OCI-LY7 (cell line): ENCODE data around the gene CCNK. TPM values are rescaled to one million over a fixed set of nuclear protein-coding genes. Genes with fewer than 3 reads are reported as not detected.

Experiments
- BruUV-seq: library from RNA; stranded (reverse); fragments of 400-500 nt; replicated peaks from 2 replicates; lab custom pipeline; 2021; lab: Mats Ljungman, UMichigan
- CTCF ChIA-PET: fragments of 300-600 bp; sonication (Branson Sonifier 250); formaldehyde crosslinking; loops from one replicate; lab custom pipeline; 2022; ENCODE audit warnings: antibody characterized with exemption; ENCODE audit not compliant: unreplicated experiment; lab: Charles Lee
- POLR2A ChIA-PET: fragments of 300-600 bp; sonication (Branson Sonifier 250); formaldehyde crosslinking; loops from one replicate; lab custom pipeline; 2022; ENCODE audit warnings: antibody characterized with exemption; lab: Charles Lee
- DNase-seq: peaks from one replicate; pipeline ENCODE4 v3.0.0-alpha.2; 2015; ENCODE audit warnings: low spot score
- H2AFZ ChIP-seq: fragments of 200-600 bp; sonication (generic), shearing (Covaris generic); 2 replicates; pipeline ENCODE4 v1.6.1; 2014; ENCODE audit warnings: mild to moderate bottlenecking, antibody characterized with exemption, low read length, moderate library complexity
- H3K27ac ChIP-seq: fragments of 200-600 bp; sonication (generic); 2 replicates; pipeline ENCODE4 v1.5.1; 2014; ENCODE audit warnings: mixed run types, low read depth, mild to moderate bottlenecking, moderate library complexity, low read length, inconsistent platforms; ENCODE audit not compliant: poor library complexity, severe bottlenecking
- H3K36me3 ChIP-seq: fragments of 200-600 bp; sonication (generic); 2 replicates; pipeline ENCODE4 v1.6.1; 2014; ENCODE audit warnings: mild to moderate bottlenecking, antibody characterized with exemption, low read length, moderate library complexity, mixed read lengths; ENCODE audit not compliant: insufficient read depth
- H3K4me1 ChIP-seq: fragments of 200-600 bp; sonication (generic); 2 replicates; pipeline ENCODE4 v1.5.1; 2014; ENCODE audit warnings: mild to moderate bottlenecking, low read length; ENCODE audit not compliant: insufficient read depth, poor library complexity, severe bottlenecking
- H3K4me2 ChIP-seq: fragments of 200-600 bp; sonication (generic); 2 replicates; pipeline ENCODE4 v1.6.1; 2014; ENCODE audit warnings: mild to moderate bottlenecking, low read length
- H3K4me3 ChIP-seq: fragments of 200-600 bp; sonication (generic); 2 replicates; pipeline ENCODE4 v1.5.1; 2014; ENCODE audit warnings: mild to moderate bottlenecking, low read depth, low read length; ENCODE audit not compliant: poor library complexity, severe bottlenecking
- H3K79me2 ChIP-seq: fragments of 200-600 bp; sonication (generic); 2 replicates; pipeline ENCODE4 v1.6.1; 2016; ENCODE audit warnings: low read depth, mild to moderate bottlenecking, low read length, moderate library complexity, mixed read lengths; ENCODE audit not compliant: insufficient read depth
- H3K9me2 ChIP-seq: fragments of 200-600 bp; sonication (generic); 2 replicates; pipeline ENCODE4 v1.6.1; 2016; ENCODE audit warnings: mild to moderate bottlenecking, low read length, mixed read lengths; ENCODE audit not compliant: insufficient read depth
- H3K9me3 ChIP-seq: fragments of 200-600 bp; sonication (generic); 2 replicates; pipeline ENCODE4 v1.6.1; 2014; ENCODE audit warnings: mild to moderate bottlenecking, mixed run types, low read length, mixed read lengths
- H4K20me1 ChIP-seq: fragments of 200-600 bp; sonication (generic); 2 replicates; pipeline ENCODE4 v1.6.1; 2014; ENCODE audit warnings: mild to moderate bottlenecking, antibody characterized with exemption, low read length, moderate library complexity, mixed read lengths; ENCODE audit not compliant: insufficient read depth
- CTCF ChIP-seq: fragments of 200-600 bp; sonication (generic); conservative IDR thresholded peaks from 2 replicates; pipeline ENCODE4 v1.5.1; 2014; ENCODE audit warnings: mild to moderate bottlenecking, antibody characterized with exemption, low read length, moderate library complexity, mixed read lengths
- EZH2phosphoT487 ChIP-seq: fragments of 200-600 bp; sonication (generic); IDR thresholded peaks from 2 replicates; pipeline ENCODE4 v1.6.1; 2018; ENCODE audit warnings: low read depth, borderline replicate concordance, mild to moderate bottlenecking, mixed run types, antibody characterized with exemption, low read length, moderate library complexity, mixed read lengths
- intact Hi-C: fragments of 100-400 bp; cut with micrococcal nuclease; formaldehyde crosslinking; loops from one replicate; pipeline ENCODE4 v1.10.0; 2022; ENCODE audit not compliant: unreplicated experiment
- total RNA-seq, 2 experiments: library from RNA; depleted of rRNA in 1 of 2; stranded (reverse); fragments of >200 nt in 1 of 2; shearing (Covaris generic) in 1 of 2; gene quantifications; 2 replicates each; pipeline ENCODE4 v1.2.3, GENCODE V29; 2014 to 2022

Gene CCNK
- total RNA-seq, 2 experiments from 2014 or later, result 25.1 to 69.0 TPM

GRCh38 chr14:99514552-99515300 lies 33.5 kb downstream of the CCNK start:
- CTCF ChIA-PET, result interaction anchor here (0.5 kb wide), 1 partner anchor 94 kb away, joined by 3 read pairs; no protein-coding TSS in a partner anchor
- Histone ChIP-seq H3K79me2 (no peaks in the 10 kb centered on the region), H3K4me2 (no peak overlapping the region), H3K9me3 (no peaks in the 10 kb centered on the region), H3K4me3 (no peak overlapping the region), H2AFZ (no peak overlapping the region), H3K27ac (no peak overlapping the region), H3K4me1 (no peaks in the 10 kb centered on the region), H3K9me2 (no peaks in the 10 kb centered on the region), H4K20me1 (no peaks in the 10 kb centered on the region), H3K36me3 (peaks cover 14% of the 10 kb centered on the region; the same call in 1 of the 2 replicates)
- no peak for DNase-seq
- POLR2A ChIA-PET, result no interaction called here
- TF ChIP-seq EZH2phosphoT487 (no peak), CTCF (no peak)
- no TSS peak for BruUV-seq
- intact Hi-C loops, result loop anchor here (5.0 kb wide), 1 partner anchor 218 kb away; no protein-coding TSS in a partner anchor

GRCh38 chr14:99515301-99516155 lies 34.3 kb downstream of the CCNK start:
- no peaks in the 10 kb centered on the region for H3K9me3 ChIP-seq
- H3K36me3 ChIP-seq, result peaks cover 11% of the 10 kb centered on the region; the same call in 1 of the 2 replicates
- ChIA-PET CTCF (interaction anchor here (0.5 kb wide), 1 partner anchor 94 kb away, joined by 3 read pairs; no protein-coding TSS in a partner anchor), POLR2A (no interaction called here)
- BruUV-seq, result no TSS peak
- intact Hi-C loops, result loop anchor here (5.0 kb wide), 1 partner anchor 217 kb away; no protein-coding TSS in a partner anchor
- no peaks in the 10 kb centered on the region for H3K4me1 ChIP-seq
- H2AFZ ChIP-seq, result no peak overlapping the region
- TF ChIP-seq EZH2phosphoT487 (no peak), CTCF (no peak)
- H3K4me3 ChIP-seq, result no peak overlapping the region
- H3K27ac ChIP-seq, result no peak overlapping the region
- no peaks in the 10 kb centered on the region for H4K20me1 ChIP-seq
- no peak for DNase-seq
- no peaks in the 10 kb centered on the region for H3K9me2 ChIP-seq
- no peaks in the 10 kb centered on the region for H3K79me2 ChIP-seq
- no peak overlapping the region for H3K4me2 ChIP-seq
